Gastrocnemius medialis (tissue), 4 donors: ENCODE data around the gene CLDN15.

ENCODE experiments used
- CTCF ChIP-seq, 5 experiments: fragments of 450-650 bp in 3 of 5; fragments of 200-600 bp in 2 of 5; sonication (generic) in 2 of 5; IDR thresholded peaks in 4 of 5; conservative IDR thresholded peaks in 1 of 5; 1 replicate in 4 of 5; 2 replicates in 1 of 5; pipeline ENCODE4 v1.5.1; 2016 to 2019; ENCODE audit warnings: antibody characterized with exemption in 5 of 5, mild to moderate bottlenecking in 3 of 5, moderate library complexity in 3 of 5
- POLR2A ChIP-seq, 2 donors: fragments of 450-650 bp; IDR thresholded peaks; one replicate each; pipeline ENCODE4 v1.6.1; 2017; ENCODE audit warnings: antibody characterized with exemption in 2 of 2, mild to moderate bottlenecking in 2 of 2, moderate library complexity in 2 of 2

- TF ChIP-seq CTCF (IDR thresholded peaks at IDR 0.05 in 4 of 5, conservative IDR thresholded peaks at IDR 0.05 in 1 of 5) (no peak), POLR2A (IDR thresholded peaks at IDR 0.05) (no peak)
Observed at GRCh38 chr7:101278461-101279292, 41.1 kb upstream of the CLDN15 start.
